Measurements from ENCODE around the gene ING4. TPM values are rescaled to one million over a fixed set of nuclear protein-coding genes. Genes with fewer than 3 reads are reported as not detected.

The ING4 gene
- total and polyA plus RNA-seq, 2 experiments from 2014 or later, result 31.7 to 43.5 TPM

DNA sequence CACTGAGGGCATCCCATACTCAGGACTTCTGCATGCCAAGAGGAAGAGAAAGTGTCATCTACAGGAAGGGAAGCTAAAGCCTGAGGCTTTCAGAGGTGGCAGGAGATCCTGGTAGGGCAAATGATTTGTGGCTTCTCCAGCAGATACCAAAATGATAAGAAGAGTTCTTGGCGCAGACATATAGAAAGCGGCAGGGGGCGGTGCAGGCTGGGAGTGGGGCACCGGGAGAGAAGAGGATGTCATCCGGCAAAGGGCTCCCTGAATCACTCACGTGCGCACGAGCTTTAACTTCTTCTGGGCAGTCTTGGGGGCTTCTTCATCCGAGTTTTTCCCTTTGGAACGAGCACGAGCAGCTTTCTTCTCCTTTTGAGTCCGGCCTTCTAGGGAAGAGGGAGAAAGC lies 10.5 kb downstream of the ING4 start:
- no peak overlapping the region for H3K9ac ChIP-seq
- H3K36me3 ChIP-seq (ENCODE audit: low read depth), result peaks cover 23% of the 10 kb centered on the region; the same call in 1 of the 2 replicates
- peaks cover 5% of the 10 kb centered on the region; the same call in 1 of the 2 replicates for H3K79me2 ChIP-seq (ENCODE audit: insufficient read depth)
- no peaks in the 10 kb centered on the region for H3K4me1 ChIP-seq (ENCODE audit: insufficient read depth)
- no peaks in the 10 kb centered on the region for H3K27me3 ChIP-seq (replicated peaks; ENCODE audit: insufficient read depth)
- no peak overlapping the region for H2AFZ ChIP-seq
- H3K9me3 ChIP-seq (ENCODE audit: low read depth), result no peaks in the 10 kb centered on the region
- 93 to 95% methylated on average over 12 of the region's 12 CpGs for WGBS, 2 experiments (ENCODE audit: low coverage in 1 of 2, low lambda C conversion rate in 2 of 2, missing lambda C conversion rate in 2 of 2)
- DNase-seq, result no peak
- no peaks in the 10 kb centered on the region for H3K9me2 ChIP-seq (ENCODE audit: insufficient read depth)
- in situ Hi-C loops (cut with MboI), result no loop called here
- H3K4me3 ChIP-seq, result no peak overlapping the region
- H3F3A ChIP-seq (ENCODE audit: insufficient read depth), result no peaks in the 10 kb centered on the region
- H3K27ac ChIP-seq, result no peak overlapping the region
- no peaks in the 10 kb centered on the region for H4K20me1 ChIP-seq (ENCODE audit: insufficient read depth)
- TF ChIP-seq EZH2phosphoT487 (IDR thresholded peaks at IDR 0.05; ENCODE audit: insufficient read depth, low read depth) (no peak), EZH2 (IDR thresholded peaks at IDR 0.05; ENCODE audit: insufficient read depth, poor library complexity, severe bottlenecking) (no peak)
- H3K4me2 ChIP-seq (ENCODE audit: unreplicated experiment), result no peak overlapping the region

DNA sequence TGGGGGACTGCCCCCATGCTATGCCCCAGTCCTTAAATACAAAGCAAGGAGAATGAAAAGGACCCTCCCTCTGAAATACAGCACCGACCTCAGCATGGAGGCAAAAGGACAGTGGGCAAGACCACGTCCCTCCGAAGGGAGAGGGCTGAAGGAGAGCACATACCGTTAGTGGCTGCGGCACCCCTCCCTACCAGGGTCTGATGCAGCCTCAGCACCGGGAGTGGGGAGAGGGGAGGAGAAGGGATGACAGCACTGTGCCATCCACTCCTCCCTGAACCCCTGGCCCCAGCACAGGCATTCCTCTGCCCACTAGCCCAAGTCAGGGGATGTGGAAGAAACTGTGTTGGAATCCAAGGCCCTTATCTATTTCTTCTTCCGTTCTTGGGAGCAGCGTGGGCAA lies 12.1 kb downstream of the ING4 start:
- H4K20me1 ChIP-seq (ENCODE audit: insufficient read depth), result no peaks in the 10 kb centered on the region
- no peak overlapping the region for H3K4me2 ChIP-seq (ENCODE audit: unreplicated experiment)
- in situ Hi-C loops (cut with MboI), result no loop called here
- H2AFZ ChIP-seq, result no peak overlapping the region
- no peak overlapping the region for H3K27ac ChIP-seq
- no peaks in the 10 kb centered on the region for H3F3A ChIP-seq (ENCODE audit: insufficient read depth)
- no peaks in the 10 kb centered on the region for H3K4me1 ChIP-seq (ENCODE audit: insufficient read depth)
- H3K9me3 ChIP-seq (ENCODE audit: low read depth), result no peaks in the 10 kb centered on the region
- H3K79me2 ChIP-seq (ENCODE audit: insufficient read depth), result no peaks in the 10 kb centered on the region
- peaks cover 15% of the 10 kb centered on the region; the same call in 1 of the 2 replicates for H3K36me3 ChIP-seq (ENCODE audit: low read depth)
- H3K9me2 ChIP-seq (ENCODE audit: insufficient read depth), result no peaks in the 10 kb centered on the region
- TF ChIP-seq EZH2phosphoT487 (IDR thresholded peaks at IDR 0.05; ENCODE audit: insufficient read depth, low read depth) (no peak), EZH2 (IDR thresholded peaks at IDR 0.05; ENCODE audit: insufficient read depth, poor library complexity, severe bottlenecking) (no peak)
- no peaks in the 10 kb centered on the region for H3K27me3 ChIP-seq (replicated peaks; ENCODE audit: insufficient read depth)
- no peak for DNase-seq
- H3K4me3 ChIP-seq, result no peak overlapping the region
- WGBS, 2 experiments (ENCODE audit: low coverage in 1 of 2, low lambda C conversion rate in 2 of 2, missing lambda C conversion rate in 2 of 2), result 83 to 85% methylated on average over 8 of the region's 8 CpGs
- H3K9ac ChIP-seq, result no peak overlapping the region

DNA sequence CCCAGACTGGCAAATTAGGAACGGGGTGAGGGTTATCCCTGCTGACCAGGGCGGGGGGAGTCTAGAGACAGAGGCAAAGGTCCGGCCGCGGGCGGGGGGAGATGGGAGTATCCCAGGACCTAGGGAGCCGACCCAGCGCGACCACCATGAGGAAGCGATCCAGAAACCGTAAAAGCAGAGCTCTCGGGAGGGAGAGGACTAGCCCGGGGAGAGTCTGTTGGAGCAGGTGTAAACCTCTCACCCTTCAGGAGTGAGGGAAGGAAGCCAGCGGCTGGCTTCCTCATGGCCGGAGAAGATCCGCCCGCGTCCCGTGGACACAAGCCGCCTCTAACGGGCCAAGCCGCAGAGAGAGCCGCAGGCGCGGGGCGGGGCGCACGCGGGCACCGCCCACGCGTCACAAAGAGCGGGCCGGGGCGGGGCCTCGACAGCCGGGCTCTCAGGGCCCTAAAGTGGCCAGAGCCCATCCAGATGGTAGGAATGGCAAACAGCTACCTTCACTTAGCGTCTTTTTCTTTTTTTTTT lies 15.8 kb downstream of the ING4 start, which contains the start of gene ACRBP:
ACRBP (minus strand) TSS at position 350 of the 522 bp plus-strand sequence; CDS start at position 284, 66 bp downstream.
- TF ChIP-seq EZH2phosphoT487 (IDR thresholded peaks at IDR 0.05; ENCODE audit: insufficient read depth, low read depth) (no peak), EZH2 (IDR thresholded peaks at IDR 0.05; ENCODE audit: insufficient read depth, poor library complexity, severe bottlenecking) (no peak)
- no peak within 1 kb of the TSS for H3K27ac ChIP-seq
- H3K79me2 ChIP-seq (ENCODE audit: insufficient read depth), result no peaks in the 10 kb centered on the region
- H3K9me3 ChIP-seq (ENCODE audit: low read depth), result no peaks in the 10 kb centered on the region
- peaks cover 7% of the 10 kb centered on the region; the same call in 1 of the 2 replicates for H3K36me3 ChIP-seq (ENCODE audit: low read depth)
- H3K4me3 ChIP-seq, result peak within 1 kb of the TSS; percentile 45; the same call in 1 of the 2 replicates
- H3K4me1 ChIP-seq (ENCODE audit: insufficient read depth), result no peaks in the 10 kb centered on the region
- 9 to 11% methylated on average over 38 of the region's 38 CpGs for WGBS, 2 experiments (ENCODE audit: low coverage in 1 of 2, low lambda C conversion rate in 2 of 2, missing lambda C conversion rate in 2 of 2)
- DNase-seq, result peak; percentile 78
- peak within 1 kb of the TSS; percentile 40 for H3K4me2 ChIP-seq (ENCODE audit: unreplicated experiment)
- H3K27me3 ChIP-seq (replicated peaks; ENCODE audit: insufficient read depth), result no peaks in the 10 kb centered on the region
- H3K9me2 ChIP-seq (ENCODE audit: insufficient read depth), result no peaks in the 10 kb centered on the region
- H3K9ac ChIP-seq, result no peak within 1 kb of the TSS
- no peaks in the 10 kb centered on the region for H3F3A ChIP-seq (ENCODE audit: insufficient read depth)
- in situ Hi-C loops (cut with MboI), result no loop called here
- no peak within 1 kb of the TSS for H2AFZ ChIP-seq
- H4K20me1 ChIP-seq (ENCODE audit: insufficient read depth), result no peaks in the 10 kb centered on the region

DNA sequence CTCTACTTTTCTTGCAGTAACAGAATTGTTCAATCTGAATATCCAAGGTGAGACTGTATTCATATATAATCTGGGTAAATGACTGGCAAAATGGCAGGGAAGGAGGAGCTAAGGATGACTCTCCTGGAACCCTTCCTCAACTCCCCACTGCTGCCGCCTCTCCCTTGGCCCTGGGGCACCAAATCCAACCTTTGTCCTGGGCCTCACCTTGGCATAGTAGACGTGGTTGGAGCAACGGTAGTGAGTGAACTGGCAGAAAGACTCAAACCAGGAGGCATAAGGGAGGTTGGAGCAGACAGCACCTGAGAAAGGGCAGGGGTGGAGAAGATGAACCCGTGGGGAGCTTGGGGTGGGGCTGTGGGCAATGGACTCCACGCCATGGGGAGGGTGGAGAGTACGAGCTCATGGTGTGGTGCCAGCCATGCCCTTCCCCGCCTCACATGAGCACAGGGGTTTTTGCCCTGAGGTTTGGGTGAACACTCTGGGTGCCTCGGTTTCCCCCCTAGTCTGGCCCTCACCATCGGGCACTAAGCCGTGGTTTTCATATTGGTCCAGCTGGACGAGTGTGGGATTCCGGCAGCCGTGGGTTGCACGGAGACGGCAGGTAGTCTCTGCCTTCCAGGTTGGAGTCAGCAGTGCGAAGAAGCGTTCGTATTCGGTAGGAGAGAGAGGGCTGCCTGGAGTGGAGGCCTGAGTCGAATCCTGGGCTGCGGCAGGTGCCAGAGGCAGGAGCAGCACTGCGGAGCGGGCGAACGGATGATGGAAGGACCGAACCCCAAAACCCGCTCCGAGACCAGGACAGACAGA lies 16.4 kb downstream of the ING4 start:
- in situ Hi-C loops (cut with MboI), result no loop called here
- H3K4me2 ChIP-seq (ENCODE audit: unreplicated experiment), result no peak overlapping the region
- TF ChIP-seq EZH2phosphoT487 (IDR thresholded peaks at IDR 0.05; ENCODE audit: insufficient read depth, low read depth) (no peak), EZH2 (IDR thresholded peaks at IDR 0.05; ENCODE audit: insufficient read depth, poor library complexity, severe bottlenecking) (no peak)

More for the DNA sequence above, 16.4 kb downstream of the ING4 start:
- no peaks in the 10 kb centered on the region for H3K27me3 ChIP-seq (replicated peaks; ENCODE audit: insufficient read depth)
- no peak overlapping the region for H2AFZ ChIP-seq
- no peaks in the 10 kb centered on the region for H4K20me1 ChIP-seq (ENCODE audit: insufficient read depth)
- no peaks in the 10 kb centered on the region for H3K9me3 ChIP-seq (ENCODE audit: low read depth)
- 67 to 69% methylated on average over 27 to 28 of the region's 28 CpGs for WGBS, 2 experiments (ENCODE audit: low coverage in 1 of 2, low lambda C conversion rate in 2 of 2, missing lambda C conversion rate in 2 of 2)
- no peak overlapping the region for H3K27ac ChIP-seq
- no peaks in the 10 kb centered on the region for H3K9me2 ChIP-seq (ENCODE audit: insufficient read depth)
- no peaks in the 10 kb centered on the region for H3K4me1 ChIP-seq (ENCODE audit: insufficient read depth)
- no peak overlapping the region for H3K9ac ChIP-seq
- peaks cover 7% of the 10 kb centered on the region; the same call in 1 of the 2 replicates for H3K36me3 ChIP-seq (ENCODE audit: low read depth)
- H3K79me2 ChIP-seq (ENCODE audit: insufficient read depth), result no peaks in the 10 kb centered on the region
- no peak overlapping the region for H3K4me3 ChIP-seq
- DNase-seq, result no peak
- no peaks in the 10 kb centered on the region for H3F3A ChIP-seq (ENCODE audit: insufficient read depth)

Data from GM23248 (cell line).